GM10266 (cell line): Measurements from ENCODE around the gene SFMBT1.
"Not testable (repeated sequence)": the region's sequence is repeated elsewhere in the genome, so short reads cannot be mapped to it uniquely, and the experiment has no call there.

ENCODE experiments used
- DNase-seq: peaks from one replicate; pipeline ENCODE4 v3.0.0; 2012; ENCODE audit errors: extremely low spot score
- CTCF ChIP-seq: IDR thresholded peaks from 2 replicates; pipeline ENCODE4 v1.5.1; 2012; ENCODE audit warnings: mild to moderate bottlenecking, low read depth; ENCODE audit not compliant: control insufficient read depth, insufficient read depth; ENCODE audit errors: missing control alignments

The SFMBT1 gene

GRCh38 chr3:53065841-53066480 is 20.1 kb upstream of the SFMBT1 start:
- no peak for DNase-seq
- no peak for TF ChIP-seq CTCF

- DNase-seq = no peak
- no peak for TF ChIP-seq CTCF
These were observed 17.0 kb upstream of the SFMBT1 start for GRCh38 chr3:53062905-53063304.

GRCh38 chr3:53056442-53056841 is 10.6 kb upstream of the SFMBT1 start:
- DNase-seq = peak; percentile 20
- peak; percentile 14 for TF ChIP-seq CTCF

GRCh38 chr3:53054233-53054632 is 8.4 kb upstream of the SFMBT1 start:
- DNase-seq = not testable (repeated sequence)

- DNase-seq = peak; percentile 3
- no peak for TF ChIP-seq CTCF
These were observed 6.1 kb upstream of the SFMBT1 start for GRCh38 chr3:53051929-53052328.

GRCh38 chr3:53049987-53050386 is 4.1 kb upstream of the SFMBT1 start:
- no peak for DNase-seq
- no peak for TF ChIP-seq CTCF

GRCh38 chr3:53046171-53047170 is 598 bp upstream of the SFMBT1 start:
- peak; percentile 75 for DNase-seq
- TF ChIP-seq CTCF = peak; percentile 62
